T follicular helper cell (primary cell): ENCODE measurements around the gene ATG4A.

Experiments used
- DNase-seq: peaks from one replicate; pipeline ENCODE4 v3.0.0-alpha.2; 2020; ENCODE audit warnings: low read depth

Gene ATG4A

DNA sequence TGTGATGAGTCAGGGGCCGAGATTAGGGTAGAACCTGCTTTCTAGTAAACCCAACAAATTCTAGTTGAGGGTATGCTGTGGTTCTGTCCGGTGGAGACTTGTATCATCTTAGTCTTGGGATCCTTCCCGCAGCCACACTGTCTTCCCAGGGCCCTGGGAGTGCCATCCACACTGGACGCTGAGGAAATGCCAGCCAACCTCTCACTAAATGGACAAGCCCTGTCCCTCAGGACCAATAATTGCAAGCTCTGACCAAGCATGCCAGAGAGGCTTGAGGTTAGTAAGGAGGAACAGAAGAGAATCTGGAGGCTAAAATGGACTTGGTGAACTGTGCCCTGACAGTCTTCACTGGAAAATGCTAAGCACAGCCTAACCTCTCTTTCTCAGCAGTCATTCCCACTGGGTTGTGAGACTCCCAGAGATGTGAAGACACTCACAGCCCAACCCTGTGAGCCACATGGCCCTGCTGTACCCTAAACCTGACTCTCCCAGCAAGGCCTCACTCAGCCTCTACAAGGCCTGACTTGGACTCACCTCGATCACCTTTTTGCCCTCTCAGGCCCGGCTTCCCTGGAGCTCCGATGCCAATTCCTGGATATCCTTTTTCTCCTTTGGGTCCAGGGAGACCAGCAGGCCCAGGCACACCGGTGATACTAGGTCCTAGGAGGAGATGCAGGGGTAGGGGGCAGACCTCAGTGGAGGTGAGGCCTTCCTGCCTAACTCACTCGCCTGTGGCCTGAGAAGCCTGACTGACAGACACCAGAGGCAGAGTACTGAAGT, 77.6 kb downstream of the ATG4A start:
- no peak for DNase-seq

DNA sequence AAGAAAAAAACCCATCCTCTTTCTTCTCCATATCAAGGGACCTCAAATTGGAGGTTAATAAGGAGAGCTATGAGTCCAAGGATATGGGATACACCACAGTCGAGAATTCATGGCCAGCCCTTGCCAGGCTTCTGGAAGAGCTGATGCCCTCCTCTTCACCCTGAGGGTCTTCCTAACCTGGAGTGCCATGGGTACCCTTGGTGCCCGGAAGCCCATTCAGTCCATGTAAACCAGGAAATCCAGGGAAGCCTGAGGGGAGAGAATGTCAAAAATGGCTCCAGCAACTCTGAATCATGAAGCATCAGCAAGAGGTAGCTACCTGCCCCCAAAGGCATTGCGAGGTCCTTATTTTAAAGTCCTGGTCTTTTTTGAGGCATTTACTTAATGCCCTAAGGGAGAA, 78.2 kb downstream of the ATG4A start:
- no peak for DNase-seq

DNA sequence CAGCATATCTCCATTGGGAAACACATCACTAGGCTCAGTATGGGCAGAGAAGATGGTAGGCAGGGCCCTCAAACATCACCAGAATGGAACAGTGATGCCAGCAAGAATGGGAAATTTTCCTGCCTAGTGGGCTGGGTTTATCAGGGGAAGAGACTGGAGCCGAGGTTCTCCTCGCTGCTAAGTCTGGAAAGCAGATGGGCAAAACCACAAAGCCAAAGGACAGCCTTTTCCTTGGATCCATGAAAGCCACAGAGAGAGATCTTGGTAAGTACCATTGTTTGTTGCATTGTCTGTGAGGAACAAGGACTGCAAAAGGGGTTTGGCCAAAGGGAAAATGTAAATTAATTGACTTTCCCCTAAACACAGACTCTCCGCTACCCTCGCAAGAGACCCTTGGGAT, 80.1 kb downstream of the ATG4A start:
- DNase-seq: no peak

DNA sequence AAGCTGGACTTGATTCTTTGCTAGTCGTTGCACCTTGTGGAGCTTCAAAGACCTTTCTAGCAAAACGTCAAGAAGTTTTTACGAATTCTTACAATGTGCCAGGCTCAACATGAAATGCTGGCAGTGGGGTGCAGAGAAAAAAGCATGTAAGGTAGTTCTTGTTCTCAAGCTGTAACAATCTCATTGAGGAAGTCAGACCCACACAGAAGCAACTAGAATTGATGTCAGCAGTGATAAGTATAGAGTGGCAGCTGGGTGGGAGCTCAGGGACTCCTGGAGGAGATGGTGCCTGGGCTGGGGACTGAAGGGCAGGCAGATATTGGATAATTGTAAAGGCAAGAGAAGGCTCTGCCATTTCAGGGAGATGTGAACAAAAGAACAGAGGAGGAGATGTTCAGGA, 82.3 kb downstream of the ATG4A start:
- DNase-seq: no peak

DNA sequence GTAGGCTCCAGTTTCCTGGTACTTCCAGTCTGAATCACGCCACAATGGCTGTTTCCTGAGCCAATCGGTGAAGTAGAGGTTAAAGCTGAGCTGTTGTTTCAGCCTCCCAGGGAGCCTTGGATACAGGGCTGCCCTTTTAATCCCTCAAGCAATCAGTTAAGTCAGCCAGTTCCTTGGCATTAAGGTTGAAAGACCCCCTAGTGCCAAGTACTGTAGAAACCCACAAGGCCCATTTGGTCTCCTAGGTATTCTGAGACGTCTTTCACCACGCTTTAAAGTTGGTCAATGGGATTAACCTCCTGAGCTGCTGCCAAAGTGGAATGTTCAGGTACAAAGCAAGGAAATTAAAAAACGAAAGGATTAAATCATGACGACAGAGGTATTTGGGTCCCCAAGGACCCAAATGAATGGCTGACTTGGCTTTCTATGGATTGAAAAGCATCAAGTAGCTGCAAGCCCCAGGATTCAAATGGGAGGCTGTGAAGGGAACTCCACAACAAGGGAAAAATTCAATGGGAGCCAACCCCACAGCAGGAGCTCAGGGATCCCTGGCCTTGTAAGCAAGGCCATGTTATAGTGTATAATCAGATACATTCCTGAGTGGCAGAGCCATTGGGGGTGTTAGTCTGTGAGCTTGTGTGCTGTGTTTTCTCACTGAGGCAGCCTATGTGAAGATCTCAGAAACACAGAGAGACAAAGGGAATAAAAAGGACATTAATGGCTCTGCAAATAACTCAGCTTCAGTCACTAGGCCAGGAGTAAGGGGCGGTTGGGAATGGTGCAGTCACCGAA, 86.0 kb downstream of the ATG4A start:
- no peak for DNase-seq

DNA sequence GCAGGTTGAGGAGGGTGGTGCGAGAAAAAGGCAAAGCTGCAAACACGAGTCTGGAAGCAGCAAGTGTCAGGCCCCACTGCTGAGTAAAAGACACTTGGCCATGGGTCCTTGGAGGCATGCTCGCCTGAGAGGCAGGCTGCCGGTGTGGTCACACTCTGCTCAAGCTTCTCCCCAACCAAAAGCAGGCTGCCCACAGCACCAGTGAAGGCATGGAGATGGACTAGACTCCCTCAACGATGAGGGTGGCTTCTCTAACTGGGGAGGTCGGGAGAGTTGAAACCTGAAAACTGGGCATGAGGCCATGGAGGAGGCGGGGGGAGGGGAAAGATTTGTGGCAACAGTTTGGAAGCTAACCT, 86.5 kb downstream of the ATG4A start:
- no peak for DNase-seq

DNA sequence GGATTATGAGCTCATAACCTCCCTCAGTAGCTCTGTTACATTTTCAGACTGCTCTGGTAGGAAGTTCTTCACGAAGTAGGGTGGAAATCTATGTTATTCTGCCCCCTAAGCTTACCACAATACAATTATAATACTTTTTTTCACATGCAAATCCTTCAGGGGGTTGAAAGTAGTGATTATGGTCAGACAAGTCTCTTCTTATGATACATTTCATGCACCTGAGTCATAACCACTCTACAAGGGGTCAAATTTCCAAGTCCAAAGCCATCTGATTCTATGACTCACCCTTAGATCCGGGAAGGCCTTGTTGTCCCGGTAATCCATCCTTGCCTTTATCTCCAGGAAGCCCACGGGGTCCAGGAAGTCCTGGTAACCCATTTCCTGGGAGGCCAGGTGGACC, 95.2 kb downstream of the ATG4A start:
- no peak for DNase-seq

DNA sequence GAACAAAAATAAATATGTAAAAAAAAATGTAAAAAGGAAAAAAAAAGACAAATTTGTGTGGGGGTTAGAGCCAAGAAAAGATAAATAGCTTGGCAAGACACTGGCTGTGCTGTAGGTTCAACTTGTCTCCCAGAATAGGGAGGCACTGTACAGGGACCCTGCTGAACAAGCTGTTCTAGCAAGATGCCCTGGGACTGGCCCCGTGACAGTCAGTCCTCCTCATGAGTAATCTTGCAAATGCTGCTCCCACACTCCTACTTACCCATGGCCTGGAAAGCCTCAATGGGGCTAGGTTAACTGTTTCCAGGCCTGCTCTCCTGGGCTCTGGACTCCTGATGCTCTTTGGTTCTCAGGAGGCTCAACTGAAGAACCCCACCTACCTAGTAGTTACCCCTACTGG, 106.8 kb downstream of the ATG4A start:
- no peak for DNase-seq

DNA sequence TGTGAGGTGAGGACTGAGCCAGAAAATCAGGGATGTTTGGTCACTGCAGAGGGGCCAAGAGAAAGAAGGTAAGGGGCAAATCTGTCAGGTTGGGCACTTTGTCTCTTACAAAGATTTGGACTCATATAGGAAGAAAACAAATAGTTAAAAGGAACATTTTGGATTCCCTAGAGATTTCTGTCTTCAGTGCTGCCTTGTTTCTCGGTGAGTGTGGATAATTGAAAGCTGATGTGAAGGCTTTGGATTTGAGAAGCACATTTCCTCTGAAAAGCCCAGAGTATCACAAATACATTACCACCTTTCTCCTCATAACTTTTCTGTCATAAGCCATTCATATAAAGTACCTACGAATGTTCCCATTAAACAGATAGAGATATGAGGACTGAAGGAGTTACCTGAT, 107.5 kb downstream of the ATG4A start:
- DNase-seq: no peak

DNA sequence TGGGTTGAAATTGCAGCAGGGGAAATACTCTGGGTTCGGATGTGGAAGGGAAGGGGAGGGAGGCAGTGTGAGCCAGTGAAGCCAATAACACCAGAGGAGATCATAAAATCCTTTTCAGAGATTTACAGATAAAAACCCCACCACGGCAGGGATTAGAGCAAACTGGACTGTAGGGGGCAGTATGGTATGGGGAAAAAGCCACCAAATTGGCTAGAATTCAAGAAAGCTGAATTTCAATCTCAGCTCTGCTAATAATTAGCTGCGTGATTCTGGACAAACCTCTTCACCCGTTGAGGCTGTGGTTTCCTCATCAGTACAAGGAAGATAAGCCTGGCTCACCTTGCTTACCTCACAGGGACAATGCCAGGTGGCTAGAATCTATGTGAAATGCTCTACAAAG, 108.1 kb downstream of the ATG4A start:
- no peak for DNase-seq

DNA sequence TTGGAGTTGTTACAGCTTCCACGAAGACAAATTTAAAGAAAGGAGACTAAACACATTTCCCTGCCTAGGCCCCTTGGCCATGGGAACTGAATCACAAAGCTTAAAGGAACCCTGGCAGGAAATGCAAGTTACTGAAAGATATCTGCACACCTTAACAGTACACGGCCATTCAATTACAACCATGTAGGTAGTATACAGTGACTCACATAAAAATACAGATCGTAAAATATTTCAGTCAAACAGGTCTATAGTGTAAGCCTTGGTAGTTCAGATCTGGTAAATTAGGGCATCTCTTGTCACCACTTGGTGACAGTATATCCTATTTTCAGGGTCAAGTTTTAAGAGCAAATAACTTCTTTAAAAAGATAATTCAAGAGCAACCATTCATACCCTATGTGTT, 112.0 kb downstream of the ATG4A start:
- no peak for DNase-seq
